Measurements from ENCODE around the gene UBE2I.

DNA sequence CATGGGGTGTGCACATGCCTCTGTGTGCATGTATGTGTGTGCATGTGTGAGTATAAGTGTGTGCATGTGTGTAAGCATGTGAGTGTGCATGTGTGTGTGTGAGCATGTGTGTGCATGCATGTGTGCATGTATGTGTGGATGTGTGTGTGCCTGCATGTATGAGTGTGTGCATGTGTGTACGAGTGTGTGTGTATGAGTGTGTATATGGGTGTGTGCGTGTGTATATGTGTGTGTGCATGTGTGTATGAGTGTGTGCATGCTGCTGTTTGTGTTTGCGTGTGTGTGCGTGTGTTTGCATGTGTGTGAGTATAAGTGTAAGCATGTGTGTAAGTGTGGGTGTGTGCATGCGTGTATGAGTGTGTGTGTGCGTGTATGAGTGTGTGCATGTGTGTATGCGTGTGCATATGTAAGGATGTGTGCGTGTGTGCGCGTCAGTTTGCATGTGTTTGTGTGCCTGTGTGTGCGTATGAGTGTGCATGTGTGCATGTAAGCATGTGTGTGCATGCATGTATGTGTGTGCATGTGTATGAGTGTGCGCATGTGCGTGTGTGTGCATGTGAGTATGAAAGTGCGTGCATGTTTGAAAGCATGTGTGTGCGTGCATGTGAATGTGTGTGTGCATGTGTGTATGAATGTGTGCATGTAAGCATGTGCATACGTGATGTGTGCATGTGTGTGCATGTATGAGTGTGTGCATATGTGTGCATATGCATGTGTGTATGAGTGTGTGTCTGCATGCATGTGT is 44.9 kb upstream of the UBE2I start:
- TF ChIP-seq CTCF (IDR thresholded peaks at IDR 0.05) (no peak), POLR2A (IDR thresholded peaks at IDR 0.05) (no peak)
